WI38 (cell line): Measurements from ENCODE around the gene ZMPSTE24.
"Not testable (repeated sequence)": the region's sequence is repeated elsewhere in the genome, so short reads cannot be mapped to it uniquely, and the experiment has no call there.

Experiments used
- H3K4me3 ChIP-seq: 2 replicates; pipeline ENCODE4 v1.5.1; 2011; ENCODE audit warnings: low read depth, mild to moderate bottlenecking, control low read depth, low read length
- CTCF ChIP-seq: IDR thresholded peaks from 2 replicates; pipeline ENCODE4 v1.5.1; 2012; ENCODE audit warnings: low read depth, mild to moderate bottlenecking, control low read depth, low read length

Gene ZMPSTE24

GRCh38 chr1:40257688-40258444 is at the start of gene ZMPSTE24:
ZMPSTE24 (plus strand) TSS chr1:40258236; CDS start chr1:40258272, 36 bp downstream.
- H3K4me3 ChIP-seq = peak within 1 kb of the TSS; percentile 73
- no peak for TF ChIP-seq CTCF

- TF ChIP-seq CTCF = no peak
- H3K4me3 ChIP-seq = no peak overlapping the region
Observed at GRCh38 chr1:40210511-40211204, 47.4 kb upstream of the ZMPSTE24 start.

GRCh38 chr1:40218333-40218732 is 39.7 kb upstream of the ZMPSTE24 start:
- no peak overlapping the region for H3K4me3 ChIP-seq
- TF ChIP-seq CTCF = no peak

- not testable (repeated sequence) for H3K4me3 ChIP-seq
Observed at GRCh38 chr1:40221471-40221905, 36.5 kb upstream of the ZMPSTE24 start.

DNA sequence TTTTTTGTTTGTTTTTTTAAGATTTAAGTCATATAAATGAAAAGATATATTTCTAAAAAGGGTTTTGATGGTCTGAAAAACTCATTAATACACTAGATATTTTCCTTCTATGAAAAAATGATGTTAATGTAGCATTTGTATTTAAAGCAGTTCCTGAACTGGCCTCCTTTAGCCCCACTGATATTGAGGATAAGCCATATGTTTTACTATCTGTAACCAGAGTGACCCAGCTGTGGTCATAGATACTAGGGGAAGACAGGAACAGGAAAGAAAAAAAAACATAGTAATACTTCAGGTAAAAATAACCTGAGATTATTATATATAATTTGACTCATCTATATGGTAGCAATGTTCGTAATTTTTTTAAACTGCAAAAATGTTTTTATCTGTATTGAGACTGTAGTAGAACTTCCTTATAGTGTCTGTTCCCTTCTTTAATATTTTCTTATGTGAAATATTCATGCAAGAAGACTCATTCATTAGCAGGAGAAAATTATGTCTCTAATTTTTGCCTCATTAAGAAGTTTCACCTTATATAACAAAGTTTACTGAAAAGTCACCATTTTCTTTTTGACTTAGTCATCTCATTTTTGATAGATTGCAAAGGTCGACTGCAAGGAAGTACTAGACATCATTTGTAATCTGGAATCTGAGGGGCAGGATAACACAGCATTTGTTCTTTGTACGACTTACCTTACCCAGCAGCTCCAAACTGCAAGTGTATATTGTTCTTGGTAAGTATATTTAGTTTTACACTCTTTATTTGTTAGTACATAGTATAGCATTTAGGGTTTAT is 35.9 kb upstream of the ZMPSTE24 start:
- H3K4me3 ChIP-seq = no peak overlapping the region
- no peak for TF ChIP-seq CTCF

GRCh38 chr1:40224040-40224439 is 34.0 kb upstream of the ZMPSTE24 start:
- TF ChIP-seq CTCF = no peak
- no peak overlapping the region for H3K4me3 ChIP-seq

DNA sequence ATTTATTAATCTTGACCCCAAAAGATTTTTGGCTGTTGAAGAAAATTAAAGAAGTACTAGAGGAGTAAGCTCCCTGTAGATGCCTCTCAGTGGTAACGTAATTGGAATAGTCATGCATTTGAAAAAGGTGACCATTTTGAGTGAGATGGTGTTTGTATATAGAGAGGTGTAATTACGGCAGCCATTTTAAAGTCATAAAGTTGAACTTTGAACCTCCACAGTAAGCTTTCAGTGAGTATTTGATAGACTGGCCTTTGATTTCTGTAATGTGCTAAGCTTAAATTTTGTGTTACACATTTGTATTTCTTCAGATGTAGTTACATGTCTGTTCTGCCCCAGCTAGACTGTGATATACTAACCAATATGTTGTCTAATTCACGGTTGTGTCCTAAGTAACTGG is 31.8 kb upstream of the ZMPSTE24 start:
- no peak for TF ChIP-seq CTCF
- H3K4me3 ChIP-seq = no peak overlapping the region
